Measurements from ENCODE around the gene EGLN1.
"Not testable (repeated sequence)": the region's sequence is repeated elsewhere in the genome, so short reads cannot be mapped to it uniquely, and the experiment has no call there.

Gene EGLN1

DNA sequence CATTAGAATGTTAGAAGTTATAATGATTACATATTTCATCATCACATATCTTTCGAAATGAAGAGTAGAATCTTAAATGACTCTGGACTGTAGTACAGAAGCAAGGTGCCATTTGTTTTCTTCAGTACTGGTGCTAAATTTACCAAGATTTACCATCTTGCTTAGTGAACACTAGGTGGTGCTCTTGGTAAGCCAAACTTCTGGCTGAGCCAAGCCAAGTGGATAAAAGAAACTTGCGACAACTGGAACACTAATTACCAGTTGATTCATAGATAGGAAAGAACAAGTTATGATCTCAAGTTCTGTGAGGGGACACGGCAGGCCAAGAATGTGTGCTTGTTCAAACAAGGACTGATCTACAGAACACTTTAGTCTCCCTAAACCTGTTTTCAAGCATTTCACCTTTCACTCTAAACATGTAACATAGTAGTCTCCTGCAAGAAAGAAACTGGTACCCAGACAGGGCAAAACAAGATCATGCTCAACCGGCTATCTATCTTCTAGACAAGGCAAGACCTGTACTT, 64.2 kb downstream of the EGLN1 start:
- peak; percentile 75 for DNase-seq (ENCODE audit: low read depth)

DNA sequence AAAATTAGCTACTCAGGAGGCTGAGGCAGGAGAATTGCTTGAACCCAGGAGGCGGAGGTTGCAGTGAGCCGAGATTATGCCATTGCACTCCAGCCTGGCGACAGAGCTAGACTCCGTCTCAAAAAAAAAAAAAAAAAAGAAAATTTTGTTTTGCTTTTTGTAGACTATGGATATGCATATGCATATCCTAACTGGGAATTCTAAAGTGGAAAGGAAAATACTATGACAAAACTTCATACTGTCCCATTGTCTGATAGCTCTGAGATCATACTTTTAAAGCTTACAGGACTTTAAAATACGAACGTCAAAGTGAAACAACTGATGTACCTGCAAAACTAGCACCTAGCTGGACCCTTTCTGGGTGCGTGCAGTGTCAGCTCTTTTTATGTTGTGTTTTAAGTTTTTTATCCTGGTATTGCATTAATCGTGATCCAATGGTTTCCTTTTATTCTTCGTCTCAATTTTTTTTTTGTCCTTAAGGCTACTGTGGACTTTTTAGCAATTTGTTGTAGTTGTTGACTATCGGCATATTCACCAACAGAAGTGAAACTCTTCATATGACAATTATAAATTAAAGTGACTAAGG, 64.8 kb downstream of the EGLN1 start:
- DNase-seq (ENCODE audit: low read depth): no peak

DNA sequence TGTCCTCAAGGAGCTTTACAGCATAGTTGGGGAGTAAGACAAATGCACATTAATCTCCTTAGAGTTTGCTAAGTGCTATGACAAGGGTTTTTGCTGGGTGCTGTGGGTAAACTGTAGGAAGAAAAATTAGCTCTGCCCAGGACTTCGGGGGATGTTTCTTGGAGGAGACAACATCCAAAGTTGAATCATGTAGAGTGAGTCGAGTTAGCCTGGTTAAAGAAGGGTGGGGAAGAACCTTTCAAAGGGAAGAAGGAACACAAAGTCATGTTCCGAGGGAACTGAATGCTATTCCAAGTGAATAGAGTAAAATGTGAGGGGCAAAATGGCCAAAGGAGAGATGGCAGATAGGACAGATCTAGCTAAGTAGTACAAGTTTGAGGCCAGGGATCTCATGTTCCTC, 66.9 kb downstream of the EGLN1 start:
- no peak for DNase-seq (ENCODE audit: low read depth)

DNA sequence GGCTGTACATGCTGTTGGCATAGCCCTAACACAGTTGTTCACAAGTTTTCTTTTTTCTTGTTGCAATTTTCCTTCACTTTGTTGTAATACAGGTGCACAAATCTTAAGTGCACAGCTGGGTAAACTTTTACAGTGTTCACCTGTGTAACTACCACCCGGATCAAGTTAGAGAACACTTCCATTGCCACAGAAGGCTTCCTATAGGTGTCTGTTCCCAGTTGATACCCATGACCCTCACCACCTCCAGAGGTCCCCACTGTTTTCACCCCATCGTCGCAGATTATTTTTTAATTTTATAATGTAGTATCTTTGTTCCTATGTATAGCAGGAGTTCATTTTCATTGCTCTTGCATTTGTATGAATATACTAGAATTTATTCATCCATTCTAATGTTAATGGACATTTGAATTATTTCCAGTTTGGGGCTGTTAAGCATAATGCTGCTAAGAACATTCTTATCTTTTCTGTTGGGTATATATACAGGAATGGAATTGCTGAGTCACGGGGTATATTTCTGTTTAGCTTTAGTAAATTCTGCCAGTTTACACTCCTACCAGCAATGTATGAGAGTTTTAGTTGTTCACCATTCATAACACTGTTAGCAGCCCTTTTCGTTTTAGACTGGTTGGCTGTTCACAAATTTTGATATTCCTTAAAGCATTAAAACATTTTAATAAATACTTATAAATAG, 67.6 kb downstream of the EGLN1 start:
- peak; percentile 70 for DNase-seq (ENCODE audit: low read depth)

DNA sequence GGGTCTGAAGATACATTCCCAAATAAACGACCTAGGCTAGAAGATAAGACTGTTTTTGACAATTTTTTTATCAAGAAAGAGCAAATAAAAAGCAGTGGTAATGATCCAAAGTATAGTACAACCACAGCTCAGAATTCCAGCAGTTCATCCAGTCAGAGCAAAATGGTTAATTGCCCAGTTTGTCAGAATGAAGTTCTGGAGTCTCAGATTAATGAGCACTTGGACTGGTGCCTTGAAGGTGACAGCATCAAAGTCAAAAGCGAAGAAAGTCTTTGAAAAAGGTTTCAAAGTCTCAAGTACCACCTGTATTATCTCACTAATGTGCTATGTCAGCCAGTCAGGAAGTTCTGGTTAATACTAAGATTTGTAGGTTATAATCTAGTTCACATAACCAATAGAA, 69.0 kb downstream of the EGLN1 start:
- DNase-seq (ENCODE audit: low read depth): no peak

DNA sequence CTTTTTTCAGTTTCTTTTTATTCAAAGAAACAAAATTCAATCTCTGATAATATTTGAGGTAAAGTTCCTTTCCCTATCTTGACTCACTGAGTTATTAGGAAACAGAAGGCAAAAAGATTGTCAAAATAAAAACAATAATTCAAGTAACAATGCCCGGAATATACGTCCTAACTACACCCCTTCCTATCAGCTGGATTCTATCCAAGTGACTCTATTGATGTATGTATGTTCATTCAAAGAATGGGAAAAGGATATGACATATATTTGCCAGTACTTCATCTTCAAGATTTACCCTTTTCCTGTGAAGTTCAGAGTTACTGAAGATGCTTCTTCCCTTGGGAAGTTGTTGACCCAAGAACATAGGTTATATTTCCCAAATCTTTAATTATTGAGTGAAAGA, 70.3 kb downstream of the EGLN1 start:
- no peak for DNase-seq (ENCODE audit: low read depth)

DNA sequence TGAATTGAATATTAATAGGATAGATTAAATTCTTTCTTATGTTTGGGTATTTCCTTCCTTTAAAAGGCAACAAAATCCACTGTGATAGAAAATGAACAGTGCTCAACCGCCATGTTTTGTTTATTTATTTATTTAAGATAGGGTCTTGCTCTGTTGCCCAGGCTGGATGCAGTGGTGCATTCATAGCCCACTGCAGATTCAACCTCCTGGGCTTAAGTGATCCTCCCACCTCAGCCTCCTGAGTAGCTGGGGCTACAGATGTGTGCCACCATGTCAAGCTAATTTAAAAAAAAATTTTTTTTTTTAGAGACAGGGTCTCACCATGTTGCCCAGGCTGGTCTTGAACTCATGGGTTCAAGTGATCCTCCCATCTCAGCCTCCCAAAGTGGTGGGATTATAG, 73.2 kb downstream of the EGLN1 start:
- not testable (repeated sequence) for DNase-seq (ENCODE audit: low read depth)

DNA sequence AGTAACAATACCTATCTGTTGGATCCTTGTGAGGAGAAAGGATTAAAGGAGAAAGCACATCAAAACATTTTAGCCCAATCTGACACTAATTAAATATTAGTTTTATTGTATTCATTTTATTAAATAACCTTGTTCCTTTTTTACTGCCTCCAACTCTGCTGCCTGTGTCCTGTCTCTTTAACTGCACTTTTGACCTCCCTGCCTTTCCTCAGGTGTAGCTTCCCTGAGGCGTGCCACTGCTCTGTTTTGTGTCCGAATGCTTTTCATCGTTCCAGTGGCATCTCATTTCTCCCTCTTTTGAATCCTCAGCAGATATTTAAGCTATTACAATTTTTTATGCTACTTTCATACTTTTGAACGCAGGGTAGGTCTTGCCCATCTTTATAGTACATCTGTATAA, 73.6 kb downstream of the EGLN1 start:
- no peak for DNase-seq (ENCODE audit: low read depth)

DNA sequence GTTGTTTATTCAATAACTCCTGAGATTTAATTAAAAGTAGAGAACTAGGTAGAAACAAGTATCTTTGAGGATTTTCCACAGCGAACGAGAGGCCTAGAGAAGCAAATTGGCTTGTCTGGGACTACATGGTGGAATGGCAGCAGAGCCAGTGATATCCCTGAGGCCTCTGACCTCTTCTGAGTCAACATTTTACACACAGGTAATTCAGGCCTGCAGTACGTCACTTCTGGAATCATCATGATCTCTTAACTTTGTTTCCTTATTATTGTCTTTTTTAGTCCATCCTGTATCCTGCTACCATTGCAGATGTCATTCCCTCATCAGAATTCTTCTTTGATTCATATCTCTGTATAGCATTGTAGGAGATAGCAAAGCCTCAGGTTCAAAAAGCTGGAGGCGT, 74.1 kb downstream of the EGLN1 start:
- no peak for DNase-seq (ENCODE audit: low read depth)

DNA sequence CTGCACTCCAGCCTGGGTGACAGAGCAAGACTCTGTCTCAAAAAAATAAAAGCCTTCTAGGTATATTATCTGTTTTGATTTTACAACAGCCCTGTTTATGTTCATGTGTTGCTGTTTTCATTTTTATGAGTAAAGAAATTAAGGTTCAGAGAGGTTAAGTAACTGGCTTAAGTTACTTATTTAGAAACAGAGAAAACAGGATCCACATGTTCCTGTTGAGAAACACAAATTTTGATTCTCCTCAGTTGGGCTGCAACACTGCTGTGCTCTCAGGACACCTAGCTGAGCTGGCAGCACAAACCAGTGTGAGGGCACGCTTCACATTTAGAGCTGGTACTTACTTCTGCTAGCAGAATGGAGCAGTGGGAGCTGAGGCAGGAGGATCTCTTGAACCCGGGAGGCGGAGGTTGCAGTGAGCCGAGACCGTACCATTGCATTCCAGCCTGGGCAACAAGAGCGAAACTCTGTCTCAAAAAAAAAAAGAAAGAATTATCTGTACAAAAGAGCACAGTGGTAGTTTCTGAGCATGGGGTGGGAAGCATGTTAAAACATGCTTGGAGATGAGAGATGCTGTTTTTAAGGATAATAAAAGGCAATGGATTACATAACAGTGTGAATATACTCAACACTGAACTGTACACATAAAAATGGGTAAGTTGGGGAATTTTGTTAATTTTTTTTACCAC, 81.6 kb downstream of the EGLN1 start:
- no peak for DNase-seq (ENCODE audit: low read depth)

DNA sequence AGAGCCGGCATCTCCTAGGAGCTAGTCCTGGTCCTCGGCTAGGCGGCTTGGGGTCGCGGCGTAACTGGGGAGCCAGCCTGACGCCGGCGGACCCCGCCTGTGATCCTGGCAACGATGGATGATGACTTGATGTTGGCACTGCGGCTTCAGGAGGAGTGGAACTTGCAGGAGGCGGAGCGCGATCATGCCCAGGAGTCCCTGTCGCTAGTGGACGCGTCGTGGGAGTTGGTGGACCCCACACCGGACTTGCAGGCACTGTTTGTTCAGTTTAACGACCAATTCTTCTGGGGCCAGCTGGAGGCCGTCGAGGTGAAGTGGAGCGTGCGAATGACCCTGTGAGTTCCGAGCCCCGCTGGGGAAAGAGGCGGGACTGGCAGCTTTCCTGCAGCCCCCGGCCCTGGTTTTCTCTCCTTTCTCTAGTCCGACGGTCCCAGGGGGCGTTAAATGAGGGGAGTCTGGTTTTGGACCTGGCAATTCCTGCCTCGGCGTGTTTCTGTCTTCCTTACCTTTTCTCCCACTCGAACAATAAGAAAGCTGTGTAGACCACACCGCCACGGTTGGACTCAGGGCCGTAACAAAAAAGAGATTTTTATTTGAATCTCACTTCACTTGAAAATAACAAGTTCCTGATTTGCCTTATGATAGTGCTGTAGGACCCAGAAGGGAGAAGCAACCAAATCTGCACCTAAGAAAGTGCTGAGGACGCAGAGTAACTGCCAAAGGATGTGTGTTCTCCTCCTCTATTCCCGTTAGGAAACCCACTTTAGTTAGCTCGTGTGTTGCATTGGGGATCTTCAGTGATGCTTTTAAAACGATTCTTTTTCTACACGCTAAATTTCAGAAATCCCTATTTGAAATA, 83.6 kb downstream of the EGLN1 start, which contains the start of gene SPRTN:
Gene SPRTN, plus strand, starts transcription at position 24 of the 859 bp plus-strand sequence. Its CDS starts 91 bp downstream, at position 115.
- DNase-seq (ENCODE audit: low read depth): no peak

DNA sequence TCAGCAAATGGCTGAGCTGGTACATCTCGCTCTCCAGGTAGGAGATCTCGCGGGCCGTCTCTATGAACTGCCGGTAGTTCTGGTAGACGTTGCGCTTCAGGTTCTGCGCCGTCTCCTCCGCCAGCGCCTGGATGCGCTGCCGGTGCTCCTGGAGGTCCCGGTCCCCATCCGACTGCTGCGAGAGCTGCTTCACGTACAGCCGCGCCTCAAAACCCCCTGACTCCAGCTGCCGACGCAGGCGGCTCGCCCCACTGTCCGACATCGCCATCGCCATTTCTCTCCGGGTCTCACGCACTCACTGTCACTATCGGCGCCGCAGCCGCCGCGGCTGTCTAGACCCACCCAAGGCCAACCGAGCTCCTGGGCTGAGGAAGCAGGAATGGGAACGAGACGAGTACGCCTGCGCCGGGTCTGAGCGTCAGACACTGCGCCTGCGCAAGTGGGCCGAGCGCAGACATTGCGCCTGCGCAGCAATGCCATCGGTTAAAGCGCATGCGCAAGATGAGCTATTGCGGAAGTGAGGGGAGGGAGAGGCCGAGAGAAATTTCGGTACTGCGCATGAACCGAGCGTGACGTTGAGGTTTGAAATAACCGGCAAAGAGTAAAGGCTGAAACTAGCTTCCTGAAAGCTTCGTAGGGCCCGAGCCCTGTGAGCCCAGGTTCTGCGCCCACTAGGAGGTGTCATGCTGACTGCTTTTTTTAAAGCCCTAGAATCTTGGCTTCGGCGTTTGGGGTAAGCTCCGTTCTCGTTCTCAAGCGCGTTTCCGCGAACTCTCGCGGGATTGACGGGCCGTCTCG, 84.4 kb downstream of the EGLN1 start, which contains the start of gene EXOC8:
Gene EXOC8, minus strand, starts transcription at position 381 of the 798 bp plus-strand sequence. Its CDS starts 107 bp downstream, at position 274.
- DNase-seq (ENCODE audit: low read depth): peak; percentile 91

DNA sequence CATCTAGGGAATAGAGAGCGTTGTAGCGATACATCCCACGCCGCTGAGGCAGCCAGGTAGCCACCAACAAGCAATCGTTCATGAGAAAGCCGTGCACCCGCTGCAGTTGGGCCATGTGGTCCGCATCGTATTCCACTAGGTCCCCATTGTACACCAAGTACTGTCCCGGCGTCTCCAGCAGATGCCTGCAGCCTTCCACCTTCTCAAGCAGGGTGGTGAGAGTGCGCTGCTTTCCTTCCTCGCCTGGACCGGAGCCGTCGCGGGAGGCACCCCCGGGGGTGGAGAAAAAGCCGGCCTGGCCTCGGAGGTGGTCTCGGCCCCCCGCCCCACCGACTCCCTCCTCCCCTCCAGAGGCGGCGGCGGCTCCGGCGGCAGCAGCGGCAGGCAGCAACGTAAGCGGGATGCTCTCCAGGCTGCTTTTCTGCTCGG, 85.0 kb downstream of the EGLN1 start:
- peak; percentile 27 for DNase-seq (ENCODE audit: low read depth)

DNA sequence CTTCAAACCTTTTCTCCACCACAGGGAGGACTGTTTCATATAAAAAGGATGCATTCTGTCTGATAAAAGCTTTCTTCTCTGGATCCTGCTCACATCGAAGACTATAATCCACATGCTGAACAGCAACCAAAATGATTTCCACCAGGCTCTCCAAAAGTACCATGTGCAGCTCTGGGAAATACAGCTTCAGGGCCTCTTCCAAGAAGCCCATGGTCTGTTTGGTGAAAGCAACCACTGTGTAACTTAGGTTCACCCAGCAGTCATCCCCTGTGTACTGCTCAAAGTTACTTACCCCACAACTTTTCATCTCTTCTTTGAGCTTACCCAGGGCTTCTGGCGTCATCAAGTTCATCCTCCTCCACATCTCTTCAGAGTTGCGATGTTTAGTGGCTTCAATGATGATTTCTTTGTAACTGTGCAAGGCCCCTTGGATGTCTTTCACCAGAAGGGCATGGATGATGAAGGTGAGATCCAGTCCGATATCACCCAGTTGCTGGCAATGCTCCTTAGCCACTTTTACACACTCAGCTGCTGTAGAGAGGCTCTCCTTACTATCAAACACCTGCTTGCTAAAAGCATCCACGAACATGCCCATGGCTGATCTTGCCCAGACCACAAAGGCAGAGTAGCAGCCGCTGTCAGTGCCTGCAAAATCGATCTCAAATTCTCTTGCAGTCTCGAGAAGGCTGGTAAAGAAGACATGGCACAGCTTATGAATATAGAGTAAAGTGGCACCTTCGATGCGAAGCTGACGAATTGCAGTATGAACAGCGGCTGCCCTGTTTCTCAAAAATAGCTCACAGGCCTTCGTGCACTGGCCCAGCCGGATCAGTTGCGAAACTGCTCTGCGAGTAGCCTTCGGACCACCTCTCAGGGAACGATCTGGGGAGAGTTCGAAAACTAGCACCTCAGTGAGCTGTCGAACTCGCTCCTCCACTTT, 86.2 kb downstream of the EGLN1 start:
- no peak for DNase-seq (ENCODE audit: low read depth)

DNA sequence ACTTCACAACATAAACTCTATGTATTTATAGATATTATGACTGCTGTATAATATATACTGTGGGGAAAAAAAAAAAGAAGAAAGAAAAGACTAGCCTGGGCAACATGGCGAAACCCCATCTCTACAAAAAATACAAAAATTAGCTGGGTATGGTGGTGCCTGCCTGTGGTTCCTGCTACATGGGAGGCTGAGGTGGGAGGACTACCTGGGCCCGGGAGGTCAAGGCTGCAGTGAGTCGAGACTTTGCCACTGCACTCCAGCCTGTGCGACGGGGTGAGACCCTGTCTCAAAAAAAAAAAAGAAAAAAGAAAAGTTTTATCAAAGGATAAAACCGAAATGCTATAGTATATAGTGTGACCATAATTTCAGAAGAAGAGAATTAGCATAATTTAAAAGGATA, 87.1 kb downstream of the EGLN1 start:
- no peak for DNase-seq (ENCODE audit: low read depth)

DNA sequence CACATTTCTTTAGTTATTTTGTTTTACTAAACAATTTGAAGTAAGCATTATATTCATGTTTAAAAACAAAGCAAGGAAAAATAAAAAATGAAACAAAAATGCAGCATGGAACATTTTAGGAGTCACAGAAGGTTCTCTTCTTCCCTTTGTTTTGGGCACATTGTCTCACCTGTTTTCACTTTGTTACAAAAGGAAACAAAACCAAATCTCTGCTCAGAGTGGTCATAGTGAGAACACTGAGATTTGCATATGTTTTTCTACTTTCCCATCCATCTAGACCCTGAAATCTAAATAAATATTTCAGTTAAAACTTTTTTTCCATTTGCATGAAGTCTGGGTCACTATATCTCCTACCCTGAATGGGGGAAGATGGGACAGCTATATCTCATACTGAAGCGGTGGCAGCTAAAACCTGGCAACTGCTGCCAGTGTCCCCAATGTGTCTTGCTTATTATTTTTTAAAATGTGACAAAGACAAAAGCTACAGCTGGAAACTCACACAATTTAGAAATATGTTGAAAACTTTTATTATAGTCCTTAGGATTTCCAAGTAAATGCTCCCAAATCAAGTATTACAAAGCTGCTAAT, 87.9 kb downstream of the EGLN1 start:
- DNase-seq (ENCODE audit: low read depth): no peak

DNA sequence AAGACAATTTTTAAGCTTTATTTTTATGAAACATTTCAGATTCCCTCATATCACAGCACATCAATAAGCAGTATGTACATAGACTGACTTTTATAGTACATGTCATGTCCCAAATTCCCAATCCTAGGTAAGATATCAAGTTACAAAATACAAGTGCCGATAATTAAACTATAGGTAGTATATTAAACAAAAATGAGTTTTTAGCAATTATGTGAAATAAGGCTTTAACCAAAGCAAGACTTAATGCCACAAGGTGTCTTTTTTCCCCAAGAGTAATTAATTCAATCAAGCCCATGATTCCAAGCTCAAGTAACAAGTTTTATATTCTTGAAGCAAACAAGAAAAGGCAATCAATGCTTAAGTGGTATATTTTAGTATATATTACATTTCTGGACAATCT, 89.3 kb downstream of the EGLN1 start:
- DNase-seq (ENCODE audit: low read depth): no peak

DNA sequence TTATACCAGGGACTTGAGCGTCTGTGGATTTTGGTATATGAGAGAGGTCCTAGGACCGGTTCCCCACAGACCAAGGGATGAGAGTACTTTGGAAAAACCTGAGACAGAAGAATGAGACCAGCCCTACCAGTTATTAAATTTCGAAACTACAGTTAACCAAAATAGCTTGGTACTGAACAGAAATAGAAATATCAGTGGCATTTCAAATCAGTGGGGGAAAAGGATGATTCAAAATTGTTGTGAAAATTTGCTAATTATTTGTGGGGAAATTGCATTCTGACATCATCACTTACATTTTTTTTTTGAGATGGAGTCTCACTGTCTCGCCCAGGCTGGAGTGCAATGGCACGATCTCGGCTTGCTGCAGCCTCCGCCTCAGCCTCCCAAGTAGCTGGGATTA, 92.6 kb downstream of the EGLN1 start:
- no peak for DNase-seq (ENCODE audit: low read depth)

DNA sequence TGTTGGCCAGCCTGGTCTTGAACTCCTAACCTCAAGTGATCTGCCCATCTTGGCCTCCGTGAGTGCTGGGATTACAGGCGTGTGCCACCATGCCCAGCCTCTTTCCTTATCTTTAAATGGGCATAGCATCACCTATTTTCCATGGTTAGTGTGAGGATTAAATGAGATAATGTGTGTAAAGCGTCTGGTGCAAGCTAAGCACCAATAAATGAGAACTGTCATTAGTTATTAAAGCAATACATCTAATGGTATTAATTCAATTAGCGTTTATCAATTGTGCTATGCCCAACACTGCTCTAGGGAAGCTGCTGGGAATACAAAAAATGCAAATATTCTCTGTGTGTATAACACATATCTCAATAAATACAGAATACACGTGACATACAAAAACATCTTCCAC, 94.5 kb downstream of the EGLN1 start:
- no peak for DNase-seq (ENCODE audit: low read depth)

DNA sequence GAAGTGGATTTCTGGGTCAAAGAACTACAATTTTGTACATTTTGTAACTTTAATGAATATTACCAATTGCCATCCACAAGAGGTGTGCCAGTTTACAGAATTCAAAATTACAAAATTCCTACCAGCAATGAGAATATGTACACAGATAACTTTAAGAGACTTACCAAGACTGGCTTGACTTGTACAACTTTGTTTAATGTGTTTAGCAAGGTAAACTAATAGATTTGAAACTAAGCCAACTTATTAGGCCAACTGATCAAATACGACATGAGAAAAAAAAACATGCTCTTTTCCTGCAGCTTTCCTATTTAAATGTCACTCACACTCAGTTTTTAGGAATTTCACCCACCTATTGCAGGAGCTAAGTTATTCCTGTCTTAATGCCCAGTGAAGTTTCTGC, 95.8 kb downstream of the EGLN1 start:
- DNase-seq (ENCODE audit: low read depth): no peak
